Ovary (tissue), 9 donors: Measurements from ENCODE around the gene LEF1. TPM values are rescaled to one million over a fixed set of nuclear protein-coding genes. Genes with fewer than 3 reads are reported as not detected.

Experiments used
- DNase-seq, 5 donors: peaks; one replicate each; pipeline ENCODE4 v3.0.0-alpha.2; 2019 to 2020
- H3K27ac ChIP-seq, 2 donors: fragments of 200-600 bp; one replicate each; pipeline versions ENCODE4 v1.5.1 to v1.8.0; 2019 to 2022
- H3K27me3 ChIP-seq: fragments of 200-600 bp; one replicate; pipeline ENCODE4 v1.8.0; 2022
- H3K36me3 ChIP-seq: fragments of 200-600 bp; sonication (generic); one replicate; pipeline ENCODE4 v1.5.1; 2019
- H3K4me1 ChIP-seq: one replicate; pipeline ENCODE4 v1.8.1; 2013; ENCODE audit warnings: mild to moderate bottlenecking, moderate library complexity; ENCODE audit not compliant: insufficient read depth
- H3K4me3 ChIP-seq: fragments of 200-600 bp; sonication (generic); one replicate; pipeline ENCODE4 v1.5.1; 2017
- H3K9me3 ChIP-seq, 2 donors: fragments of 200-600 bp in 1 of 2; sonication (generic) in 1 of 2; one replicate each; pipeline versions ENCODE4 v1.5.1 to v1.8.1; 2013 to 2019; ENCODE audit warnings: mild to moderate bottlenecking in 1 of 2, moderate library complexity in 1 of 2
- EP300 ChIP-seq: sonication (generic); formaldehyde crosslinking; IDR thresholded peaks from one replicate; pipeline ENCODE4 v1.6.1; 2017; ENCODE audit warnings: antibody characterized with exemption
- POLR2A ChIP-seq: fragments of 450-650 bp; IDR thresholded peaks from one replicate; pipeline ENCODE4 v1.6.1; 2017; ENCODE audit warnings: antibody characterized with exemption, mild to moderate bottlenecking, moderate library complexity
- WGBS, 3 donors: extraction: QIAGEN DNeasy Blood & Tissue Kit in 1 of 3; methylation state at CpG; one replicate each; pipeline versions ENCODE4 v1.1.5 to v1.1.7; 2013 to 2017; 5-methylcytosine and 5-hydroxymethylcytosine counted together
- intact Hi-C, 4 donors: fragments of 100-400 bp; cut with DNase I; formaldehyde crosslinking; loops; one replicate each; pipeline versions ENCODE4 v1.11.0 to v1.15.1; 2022 to 2023
- polyA plus RNA-seq, 2 donors: library from polyadenylated mRNA; stranded (reverse); fragments of 200-250 nt in 1 of 2; fragments of 350-450 nt in 1 of 2; fragmentation: Illumina TruSeq in 1 of 2; extraction: RNeasy Lipid Tissue Mini Kit (QIAGEN cat#74804) in 1 of 2; gene quantifications; one replicate each; pipeline ENCODE4 v1.2.3, GENCODE V29; 2013 to 2014
- total RNA-seq, 7 donors: library from RNA; depleted of rRNA in 2 of 7; stranded (reverse); fragments of >200 nt in 2 of 7; fragmentation: NEBNext Ultra II Directional in 3 of 7; extraction: Animal tissue kit (Norgen Biotek cat#: 25700) in 3 of 7; gene quantifications; one replicate each; pipeline versions ENCODE4 v1.1.0 to v1.2.4, GENCODE V29; 2016 to 2023
- TF ChIP-seq, protein P1 (sequence below), 3 donors: fragments of 450-650 bp in 2 of 3; fragments of 200-600 bp in 1 of 3; IDR thresholded peaks; one replicate each; pipeline versions ENCODE4 v1.5.1 to v1.8.0; 2016 to 2022; ENCODE audit warnings: antibody characterized with exemption in 3 of 3, mild to moderate bottlenecking in 1 of 3
- donor health status: DM: no; HTN: no; CAD: no; lungs with moderate emphysema.
- donor health status: DM: no; HTN: no; CAD: no.
- donor health status: Bipolar disorder and iron deficiency.
- donor health status: DM: yes; HTN: yes; CAD: no.
- donor health status: DM: no; HTN: no; CAD: no.
- donor health status: DM: yes; HTN: yes; CAD: no.

Gene LEF1
- total and polyA plus RNA-seq, 9 donors, result 1.8 to 30.1 (median 6.0) TPM

DNA sequence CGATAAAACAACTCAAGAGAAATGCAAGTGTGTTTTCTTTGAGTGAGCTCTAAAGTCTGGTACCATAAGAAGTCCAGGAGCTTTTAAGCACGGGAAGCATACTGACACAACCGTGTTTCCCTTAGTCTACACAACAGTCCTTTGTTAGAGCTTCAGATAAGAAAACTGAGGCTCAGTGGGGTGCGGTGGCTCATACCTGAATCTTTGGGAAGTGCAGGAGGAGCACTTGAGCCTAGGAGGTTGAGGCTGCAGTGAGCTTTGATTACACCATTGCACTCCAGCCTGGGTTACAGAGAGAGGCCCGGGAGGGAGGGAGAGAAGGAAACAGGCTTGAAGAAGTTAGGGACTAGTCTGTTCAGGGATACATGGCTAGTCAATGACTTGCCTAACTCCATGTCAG lies 21.9 kb downstream of the LEF1 start:
- Histone ChIP-seq H3K4me1 (no peaks in the 10 kb centered on the region), H3K27ac (no peak overlapping the region), H3K36me3 (no peaks in the 10 kb centered on the region), H3K9me3 (no peaks in the 10 kb centered on the region), H3K27me3 (no peaks in the 10 kb centered on the region), H3K4me3 (no peak overlapping the region)
- DNase-seq, result no peak
- intact Hi-C loops, result no loop called here
- TF ChIP-seq, protein P1, sequence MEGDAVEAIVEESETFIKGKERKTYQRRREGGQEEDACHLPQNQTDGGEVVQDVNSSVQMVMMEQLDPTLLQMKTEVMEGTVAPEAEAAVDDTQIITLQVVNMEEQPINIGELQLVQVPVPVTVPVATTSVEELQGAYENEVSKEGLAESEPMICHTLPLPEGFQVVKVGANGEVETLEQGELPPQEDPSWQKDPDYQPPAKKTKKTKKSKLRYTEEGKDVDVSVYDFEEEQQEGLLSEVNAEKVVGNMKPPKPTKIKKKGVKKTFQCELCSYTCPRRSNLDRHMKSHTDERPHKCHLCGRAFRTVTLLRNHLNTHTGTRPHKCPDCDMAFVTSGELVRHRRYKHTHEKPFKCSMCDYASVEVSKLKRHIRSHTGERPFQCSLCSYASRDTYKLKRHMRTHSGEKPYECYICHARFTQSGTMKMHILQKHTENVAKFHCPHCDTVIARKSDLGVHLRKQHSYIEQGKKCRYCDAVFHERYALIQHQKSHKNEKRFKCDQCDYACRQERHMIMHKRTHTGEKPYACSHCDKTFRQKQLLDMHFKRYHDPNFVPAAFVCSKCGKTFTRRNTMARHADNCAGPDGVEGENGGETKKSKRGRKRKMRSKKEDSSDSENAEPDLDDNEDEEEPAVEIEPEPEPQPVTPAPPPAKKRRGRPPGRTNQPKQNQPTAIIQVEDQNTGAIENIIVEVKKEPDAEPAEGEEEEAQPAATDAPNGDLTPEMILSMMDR (IDR thresholded peaks at IDR 0.05), result no peak
- TF ChIP-seq EP300 (no peak), POLR2A (no peak)
- 79 to 86% (median 82%) methylated on average over 5 of the region's 5 CpGs for WGBS, 3 donors

DNA sequence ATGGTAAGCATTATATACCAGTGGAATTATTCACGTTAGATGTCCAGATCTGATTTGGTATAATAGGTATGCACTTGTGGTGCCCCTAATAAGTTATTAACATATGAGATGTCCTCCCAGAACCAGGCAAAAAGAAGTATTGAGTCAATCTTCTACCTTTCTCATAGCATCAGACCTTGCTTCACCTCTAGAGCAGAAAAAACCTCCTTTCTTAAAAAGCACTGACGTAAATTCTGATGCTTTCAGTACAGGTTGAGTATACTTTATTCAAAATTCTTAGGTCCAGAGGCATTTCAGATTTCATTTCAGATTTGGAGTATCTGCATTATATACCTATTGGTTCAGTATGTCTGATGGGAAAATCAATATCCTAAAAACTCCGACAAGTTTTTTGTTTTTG lies 22.4 kb downstream of the LEF1 start:
- DNase-seq, result no peak
- H3K27ac ChIP-seq, result no peak overlapping the region
- intact Hi-C loops, result no loop called here
- H3K4me3 ChIP-seq, result no peak overlapping the region
- H3K36me3 ChIP-seq, result no peaks in the 10 kb centered on the region
- TF ChIP-seq, protein P1 (IDR thresholded peaks at IDR 0.05), result no peak
- TF ChIP-seq POLR2A (no peak), EP300 (no peak)
- WGBS, 3 donors, result 93 to 97% (median 94%) methylated on average over 3 of the region's 3 CpGs
- no peaks in the 10 kb centered on the region for H3K27me3 ChIP-seq
- H3K4me1 ChIP-seq, result no peaks in the 10 kb centered on the region
- no peaks in the 10 kb centered on the region for H3K9me3 ChIP-seq

DNA sequence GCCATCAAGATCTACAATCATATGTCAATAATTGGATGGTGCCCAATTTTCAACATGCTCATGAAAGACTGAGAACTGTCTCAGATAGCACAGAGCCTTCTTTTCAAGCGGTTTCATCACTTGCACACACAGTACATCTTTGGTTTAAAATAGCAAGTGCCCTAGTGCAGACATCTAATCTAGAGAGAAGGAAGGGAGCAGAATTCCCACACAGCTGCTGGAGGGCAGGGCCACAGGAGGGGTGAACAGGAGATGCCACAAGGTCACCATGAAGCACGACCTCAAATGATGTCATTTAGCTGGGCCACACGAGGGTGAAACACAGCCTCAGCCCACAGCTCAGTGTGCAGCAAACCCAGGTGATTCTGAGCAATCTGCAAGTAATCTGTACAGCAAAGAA lies 24.3 kb downstream of the LEF1 start:
- Histone ChIP-seq H3K4me3 (no peak overlapping the region), H3K36me3 (no peaks in the 10 kb centered on the region), H3K27ac (no peak overlapping the region), H3K9me3 (no peaks in the 10 kb centered on the region), H3K4me1 (no peaks in the 10 kb centered on the region), H3K27me3 (no peaks in the 10 kb centered on the region)
- 71 to 84% (median 76%) methylated on average over 3 of the region's 3 CpGs for WGBS, 3 donors
- intact Hi-C loops, result no loop called here
- DNase-seq, result no peak
- TF ChIP-seq EP300, result no peak
- TF ChIP-seq, protein P1 (IDR thresholded peaks at IDR 0.05), result no peak
- no peak for TF ChIP-seq POLR2A

DNA sequence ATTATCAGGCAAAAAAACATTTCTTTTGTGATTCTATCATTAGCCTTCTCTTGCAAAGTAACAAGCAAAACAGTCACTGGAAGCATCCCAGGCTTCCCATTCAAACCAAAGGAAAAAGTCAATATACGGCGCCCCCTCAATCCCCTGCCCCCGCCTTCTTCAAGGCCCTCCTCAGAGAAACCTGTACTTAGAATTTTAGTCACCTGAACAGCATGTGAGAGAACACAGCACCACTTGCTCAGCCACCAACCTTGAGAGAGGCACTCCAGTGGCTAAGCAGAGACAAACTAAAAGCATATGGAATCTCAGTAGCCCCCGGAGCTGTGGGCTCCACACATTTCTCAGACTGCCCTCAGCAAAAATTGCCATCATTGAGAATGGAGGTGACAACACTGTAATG lies 25.2 kb downstream of the LEF1 start:
- no peak overlapping the region for H3K27ac ChIP-seq
- intact Hi-C loops, result no loop called here

More for the DNA sequence above, 25.2 kb downstream of the LEF1 start:
- no peaks in the 10 kb centered on the region for H3K4me1 ChIP-seq
- H3K36me3 ChIP-seq, result no peaks in the 10 kb centered on the region
- DNase-seq, result no peak
- no peak overlapping the region for H3K4me3 ChIP-seq
- H3K27me3 ChIP-seq, result no peaks in the 10 kb centered on the region
- no peaks in the 10 kb centered on the region for H3K9me3 ChIP-seq
- whole genome bisulfite sequencing, 3 donors, result 79 to 82% (median 82%) methylated on average over 4 of the region's 4 CpGs
- TF ChIP-seq EP300 (no peak), POLR2A (no peak)
- TF ChIP-seq, protein P1 (IDR thresholded peaks at IDR 0.05), result no peak
